GM15510 (cell line): ENCODE results near the gene GRB14.

Experiments
- POLR2A ChIP-seq: IDR thresholded peaks from 3 replicates; pipeline ENCODE4 v1.6.1; 2011; ENCODE audit warnings: borderline replicate concordance; ENCODE audit not compliant: insufficient read length; ENCODE audit errors: extremely low read depth

GRB14 gene

DNA sequence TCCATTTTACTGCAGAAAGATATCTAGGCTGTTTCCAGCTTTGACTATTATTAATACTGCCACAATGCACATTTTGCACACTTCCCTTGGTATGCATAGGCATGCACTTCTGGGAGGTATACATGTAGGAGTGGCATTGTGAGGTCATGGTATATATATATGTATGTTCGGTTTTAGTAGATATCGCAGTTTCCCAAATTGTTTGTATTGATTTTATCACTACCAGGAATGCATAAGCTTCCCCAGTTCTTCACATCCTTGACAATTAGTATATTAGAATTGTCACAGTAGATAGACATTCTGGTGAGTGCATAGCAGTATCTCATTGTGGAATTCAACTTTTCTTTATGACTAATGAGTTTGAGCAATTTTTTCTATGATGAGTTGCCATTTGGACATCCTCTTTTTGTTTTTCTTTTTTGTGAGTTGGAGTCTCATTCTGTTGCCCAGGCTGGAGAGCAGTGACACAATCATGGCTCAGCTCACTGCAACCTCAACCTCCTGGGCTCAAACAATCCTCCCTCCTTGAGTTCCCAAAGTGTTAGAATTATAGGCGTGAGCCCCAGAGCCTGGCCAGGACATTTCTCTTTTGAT, 4.2 kb upstream of the GRB14 start:
- TF ChIP-seq POLR2A = no peak

DNA sequence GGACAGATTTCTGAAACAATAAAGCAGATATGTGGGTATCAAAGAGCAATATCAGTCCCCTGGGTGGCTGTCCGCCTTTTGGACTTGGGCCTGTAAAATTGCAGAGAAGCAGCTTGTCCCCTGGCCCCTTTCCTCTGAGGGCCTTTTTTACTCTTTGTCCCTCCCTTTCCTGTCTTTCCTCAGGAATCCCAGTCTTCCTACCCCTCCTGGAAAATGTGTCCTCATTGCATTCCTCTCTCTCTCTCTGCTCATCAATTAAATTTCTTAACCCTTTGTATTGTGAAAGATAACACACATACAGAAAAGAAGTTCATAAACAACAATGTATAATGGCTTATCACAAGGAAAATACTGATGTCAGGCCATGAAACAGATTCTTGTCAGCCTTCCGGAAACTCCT, 3.0 kb upstream of the GRB14 start:
- TF ChIP-seq POLR2A = no peak

DNA sequence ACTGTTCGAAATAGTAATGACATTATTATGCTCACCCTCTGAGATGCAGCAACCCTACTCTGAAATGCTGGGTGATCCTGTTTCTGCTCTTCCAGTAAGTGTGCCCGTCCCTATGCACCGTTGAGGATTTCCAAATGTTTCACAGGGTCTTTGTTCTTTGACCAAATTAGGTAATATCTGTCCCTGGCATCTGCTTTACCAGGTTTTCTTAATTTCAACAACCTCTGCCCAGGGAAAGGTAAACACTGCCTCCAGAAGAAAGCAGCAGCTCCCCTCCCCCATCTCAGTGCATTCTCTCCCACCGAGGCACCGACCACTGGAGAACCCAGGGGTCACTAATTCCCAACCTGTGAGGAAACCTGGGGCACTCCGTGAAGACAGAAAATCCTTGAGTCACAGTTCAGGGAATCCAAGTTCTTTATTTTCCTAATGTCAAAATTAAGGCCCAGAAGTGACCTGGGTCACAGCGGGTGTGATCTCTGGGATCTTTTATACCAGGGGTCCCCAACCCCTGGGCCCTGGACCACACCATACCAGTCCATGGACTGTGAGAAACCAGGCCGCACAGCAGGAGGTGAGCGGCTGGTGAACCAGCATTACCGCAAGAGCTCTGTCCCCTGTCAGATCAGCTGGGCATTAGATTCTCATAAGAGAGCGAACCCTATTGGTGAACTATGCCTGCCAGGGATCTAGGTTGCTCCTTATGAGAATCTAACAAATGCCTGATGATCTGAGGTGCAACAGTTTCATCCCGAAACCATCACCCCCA, 1.2 kb upstream of the GRB14 start:
- TF ChIP-seq POLR2A = no peak

GRCh38 chr2:164621764-164622105, 453 bp upstream of the GRB14 start:
- no peak for TF ChIP-seq POLR2A

- TF ChIP-seq POLR2A = no peak
Measured at GRCh38 chr2:164620457-164620856, 825 bp downstream of the GRB14 start.

DNA sequence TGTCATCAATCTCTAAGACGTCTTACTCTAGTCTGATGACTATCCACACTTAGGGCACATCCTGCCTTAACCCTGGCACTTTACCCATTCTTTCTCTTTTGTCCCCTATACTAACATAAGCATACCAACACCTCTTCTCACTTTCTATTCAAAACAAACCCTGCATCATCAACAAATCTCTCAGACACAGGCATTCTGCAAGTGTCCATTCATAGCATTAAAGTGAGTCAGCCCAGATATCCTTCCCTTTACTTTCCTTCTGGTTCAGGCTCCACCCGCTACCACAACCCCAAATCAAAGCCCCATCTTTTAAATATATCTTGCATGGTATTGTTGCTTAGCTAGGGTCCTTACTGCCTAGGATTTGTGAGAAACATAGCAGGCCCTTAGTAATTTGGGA, 3.8 kb downstream of the GRB14 start:
- no peak for TF ChIP-seq POLR2A

DNA sequence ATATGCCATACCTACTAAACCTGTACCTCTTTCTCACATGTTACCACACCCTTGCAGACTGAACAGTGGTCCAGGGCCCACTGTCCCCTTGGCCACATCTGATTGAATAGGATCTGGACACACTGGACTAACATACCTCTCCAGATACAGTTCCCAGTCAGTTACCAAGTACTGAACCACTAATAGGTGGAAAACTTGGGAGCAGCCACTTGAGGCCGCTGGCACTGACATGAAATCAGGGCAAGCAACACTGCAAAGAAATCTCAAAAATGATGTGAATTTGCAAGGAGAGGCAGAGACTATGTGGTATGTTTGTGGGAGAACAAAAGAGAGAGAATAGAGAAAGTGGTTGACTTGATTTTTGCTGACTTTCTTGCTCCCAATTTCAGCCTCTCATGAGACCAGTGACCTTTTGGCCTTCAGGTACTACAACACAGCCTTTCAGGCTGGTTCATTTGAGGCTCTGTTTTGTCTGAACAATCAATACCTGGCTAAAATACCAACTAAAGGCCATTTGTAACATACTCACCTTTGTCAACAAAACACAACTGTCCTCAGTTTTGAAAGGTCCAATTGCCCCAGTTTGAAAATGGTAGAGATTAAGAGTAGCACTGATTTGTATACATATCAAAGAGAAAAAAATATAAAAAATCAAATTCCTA, 7.8 kb downstream of the GRB14 start:
- TF ChIP-seq POLR2A = no peak

- TF ChIP-seq POLR2A = no peak
Measured at GRCh38 chr2:164609790-164610189, 11.5 kb downstream of the GRB14 start.

GRCh38 chr2:164606557-164606956, 14.7 kb downstream of the GRB14 start:
- no peak for TF ChIP-seq POLR2A

GRCh38 chr2:164605295-164605694, 16.0 kb downstream of the GRB14 start:
- no peak for TF ChIP-seq POLR2A

DNA sequence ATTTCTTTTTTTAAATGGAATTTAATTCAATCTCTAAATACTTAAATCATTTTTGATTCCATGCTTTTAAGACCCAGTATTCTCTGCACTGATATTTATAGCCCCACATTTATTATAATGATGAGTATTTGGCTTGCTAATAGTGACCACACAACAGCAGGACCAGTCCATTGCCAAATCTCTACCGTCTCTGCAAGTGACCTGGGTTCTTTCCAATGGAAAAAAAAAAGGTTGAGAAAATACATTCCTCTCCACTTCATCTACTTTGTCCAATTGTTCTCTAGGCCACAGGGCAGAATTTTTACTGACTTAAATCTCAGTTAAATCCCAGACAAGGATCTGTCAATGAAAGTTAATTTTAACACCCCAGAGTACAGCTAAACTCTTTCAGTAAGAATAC, 20.5 kb downstream of the GRB14 start:
- TF ChIP-seq POLR2A = no peak

- TF ChIP-seq POLR2A = no peak
Measured at GRCh38 chr2:164599954-164600589, 21.2 kb downstream of the GRB14 start.

DNA sequence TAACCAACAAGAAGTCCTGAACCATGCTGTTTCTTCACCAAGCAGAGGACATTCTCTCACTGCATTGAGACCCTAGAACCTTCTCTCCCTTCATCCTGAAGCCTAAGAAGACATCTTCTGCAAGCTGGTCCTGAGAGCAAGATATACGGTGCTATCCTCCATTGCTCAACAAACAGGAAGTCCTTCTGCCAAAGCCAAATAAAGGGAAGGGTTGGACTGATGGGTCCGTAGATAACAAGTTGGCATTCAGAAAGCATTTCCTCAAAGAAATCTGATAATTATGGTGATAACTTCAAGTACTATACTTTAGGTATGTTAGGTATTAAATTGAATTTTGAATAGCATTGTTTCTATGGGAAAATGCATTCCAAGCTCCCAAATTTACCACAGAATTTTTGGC, 23.3 kb downstream of the GRB14 start:
- no peak for TF ChIP-seq POLR2A

DNA sequence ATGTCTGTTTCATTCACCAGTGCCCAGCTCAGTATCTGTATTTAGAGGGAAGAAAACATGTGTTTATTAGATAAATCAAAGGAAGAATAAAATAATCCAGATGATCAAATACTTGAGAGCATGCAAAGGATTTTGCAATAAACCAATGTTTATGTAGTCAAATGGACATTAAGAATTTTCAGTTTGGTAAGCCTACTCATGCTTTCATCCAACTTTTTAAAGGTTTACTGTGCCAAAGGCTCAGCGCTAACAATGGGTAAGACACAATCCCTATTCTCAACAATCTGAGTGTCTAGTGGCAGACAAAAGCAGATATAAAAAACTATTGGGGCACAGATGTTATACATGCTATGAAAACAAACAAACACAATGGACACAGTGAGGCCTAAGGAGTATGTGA, 26.3 kb downstream of the GRB14 start:
- TF ChIP-seq POLR2A = no peak

DNA sequence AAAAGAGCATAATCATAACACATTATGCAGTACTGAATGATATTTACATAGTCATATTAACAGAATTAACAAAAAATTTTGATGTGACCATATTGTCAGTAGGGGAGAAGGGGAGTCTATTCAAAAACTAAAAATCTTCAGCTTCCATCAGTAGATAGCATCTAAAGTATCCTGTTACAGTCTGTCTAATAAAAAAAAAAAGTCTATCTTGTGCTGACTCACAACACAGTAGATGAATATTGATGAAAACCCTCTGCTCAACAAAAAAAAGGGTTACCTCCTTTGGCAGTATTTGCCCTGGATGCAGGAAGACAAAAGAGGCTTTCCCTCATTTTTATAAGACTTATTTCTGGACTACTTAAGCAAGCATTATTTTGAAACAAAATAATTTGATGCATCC, 27.3 kb downstream of the GRB14 start:
- no peak for TF ChIP-seq POLR2A

DNA sequence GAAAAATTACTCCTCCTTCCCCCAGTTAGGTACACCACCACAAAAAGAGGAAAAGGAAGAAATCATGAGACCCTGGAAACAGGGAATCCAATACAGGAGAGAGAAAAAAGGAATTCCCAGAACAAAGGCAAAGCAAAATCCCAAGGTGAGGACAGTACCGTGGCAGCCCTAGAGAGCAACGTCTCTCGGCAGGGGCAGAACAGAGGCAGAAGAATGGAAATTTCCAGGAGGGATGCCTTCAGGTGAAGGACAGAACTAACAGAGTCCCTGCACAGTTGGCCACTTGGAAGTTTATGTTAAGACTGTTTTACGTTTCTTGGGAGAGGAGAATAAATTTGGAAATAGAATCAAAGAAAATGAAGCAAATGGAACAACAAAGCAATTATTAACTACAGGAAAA, 27.7 kb downstream of the GRB14 start:
- TF ChIP-seq POLR2A = no peak

GRCh38 chr2:164589522-164589921, 31.8 kb downstream of the GRB14 start:
- no peak for TF ChIP-seq POLR2A

- no peak for TF ChIP-seq POLR2A
Measured at GRCh38 chr2:164581050-164581449, 40.2 kb downstream of the GRB14 start.
